HCT116 (cell line): Measurements from ENCODE around the gene TMEM258.

ENCODE experiments used
- CEBPB ChIP-seq: IDR thresholded peaks from 2 replicates; pipeline ENCODE4 v1.6.1; 2012; ENCODE audit warnings: low read depth
- EZH2 ChIP-seq: fragments of 200-600 bp; sonication (generic); IDR thresholded peaks from 2 replicates; pipeline ENCODE4 v1.6.1; 2017; ENCODE audit warnings: antibody characterized with exemption, mixed run types
- JUND ChIP-seq: IDR thresholded peaks from 2 replicates; pipeline ENCODE4 v1.6.1; 2012
- POLR2A ChIP-seq: IDR thresholded peaks from 2 replicates; pipeline ENCODE4 v1.7.0; 2011; ENCODE audit warnings: borderline replicate concordance; ENCODE audit not compliant: insufficient read depth, insufficient read length; ENCODE audit errors: extremely low read depth
- POLR2AphosphoS5 ChIP-seq: IDR thresholded peaks from 2 replicates; pipeline ENCODE4 v1.6.1; 2011; ENCODE audit warnings: mild to moderate bottlenecking, low read depth, low read length, moderate library complexity
- SIN3A ChIP-seq: IDR thresholded peaks from 2 replicates; pipeline ENCODE4 v1.6.1; 2012; ENCODE audit warnings: low read depth
- SRF ChIP-seq: IDR thresholded peaks from 2 replicates; pipeline ENCODE4 v1.6.1; 2012; ENCODE audit warnings: low read depth
- ZFX ChIP-seq: fragments of 450-650 bp; IDR thresholded peaks from 2 replicates; pipeline ENCODE4 v1.6.1; 2017
- TF ChIP-seq, protein P1 (sequence below), 3 experiments: fragments of 200-600 bp in 1 of 3; sonication (generic) in 1 of 3; IDR thresholded peaks in 2 of 3; conservative IDR thresholded peaks in 1 of 3; 2 replicates each; pipeline ENCODE4 v1.5.1; 2012 to 2017; ENCODE audit warnings: low read depth in 2 of 3, low read length in 2 of 3, antibody characterized with exemption in 1 of 3, borderline replicate concordance in 1 of 3, control low read depth in 1 of 3, mild to moderate bottlenecking in 1 of 3, mixed read lengths in 1 of 3, mixed run types in 1 of 3, moderate library complexity in 1 of 3; ENCODE audit not compliant: insufficient read depth in 1 of 3
- TF ChIP-seq, protein P2 (sequence below): IDR thresholded peaks from 2 replicates; pipeline ENCODE4 v1.6.1; 2012; ENCODE audit warnings: low read depth

DNA sequence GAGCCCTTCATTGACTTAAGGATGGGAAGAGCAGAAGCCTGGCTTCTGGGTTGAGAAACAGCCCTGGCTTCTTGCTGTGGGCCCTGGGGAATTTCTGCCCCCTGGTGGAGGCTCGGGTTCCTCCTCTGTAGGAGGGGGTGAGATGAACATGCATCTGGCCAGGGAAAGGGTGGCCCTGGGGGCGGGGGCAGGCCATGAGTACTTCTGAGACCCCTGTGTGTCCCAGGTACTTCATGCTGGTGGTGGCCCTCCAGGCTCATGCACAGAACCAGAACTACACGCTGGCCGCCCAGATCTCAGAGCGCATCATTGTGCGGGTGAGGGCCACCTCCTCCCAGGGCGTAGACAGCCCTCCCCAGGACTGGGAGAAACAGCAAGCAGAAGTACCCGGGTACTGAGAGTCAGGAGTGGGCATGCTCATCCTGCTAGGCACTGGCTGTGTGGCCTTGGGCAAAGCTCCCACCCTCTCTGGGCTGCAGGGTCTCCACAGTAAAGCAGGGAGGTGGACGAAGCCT, 15.8 kb downstream of the TMEM258 start:
- TF ChIP-seq POLR2A (no peak), ZFX (no peak), POLR2AphosphoS5 (no peak), EZH2 (no peak), JUND (no peak), CEBPB (no peak), SIN3A (no peak), SRF (no peak)
- TF ChIP-seq, protein P1, sequence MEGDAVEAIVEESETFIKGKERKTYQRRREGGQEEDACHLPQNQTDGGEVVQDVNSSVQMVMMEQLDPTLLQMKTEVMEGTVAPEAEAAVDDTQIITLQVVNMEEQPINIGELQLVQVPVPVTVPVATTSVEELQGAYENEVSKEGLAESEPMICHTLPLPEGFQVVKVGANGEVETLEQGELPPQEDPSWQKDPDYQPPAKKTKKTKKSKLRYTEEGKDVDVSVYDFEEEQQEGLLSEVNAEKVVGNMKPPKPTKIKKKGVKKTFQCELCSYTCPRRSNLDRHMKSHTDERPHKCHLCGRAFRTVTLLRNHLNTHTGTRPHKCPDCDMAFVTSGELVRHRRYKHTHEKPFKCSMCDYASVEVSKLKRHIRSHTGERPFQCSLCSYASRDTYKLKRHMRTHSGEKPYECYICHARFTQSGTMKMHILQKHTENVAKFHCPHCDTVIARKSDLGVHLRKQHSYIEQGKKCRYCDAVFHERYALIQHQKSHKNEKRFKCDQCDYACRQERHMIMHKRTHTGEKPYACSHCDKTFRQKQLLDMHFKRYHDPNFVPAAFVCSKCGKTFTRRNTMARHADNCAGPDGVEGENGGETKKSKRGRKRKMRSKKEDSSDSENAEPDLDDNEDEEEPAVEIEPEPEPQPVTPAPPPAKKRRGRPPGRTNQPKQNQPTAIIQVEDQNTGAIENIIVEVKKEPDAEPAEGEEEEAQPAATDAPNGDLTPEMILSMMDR (IDR thresholded peaks at IDR 0.05 in 2 of 3, conservative IDR thresholded peaks at IDR 0.05 in 1 of 3; ENCODE audit: borderline replicate concordance in 1 of 3, insufficient read depth in 1 of 3, low read depth in 2 of 3, low read length in 2 of 3), result peak; percentile 85 to 95 (median 92)
- TF ChIP-seq, protein P2, sequence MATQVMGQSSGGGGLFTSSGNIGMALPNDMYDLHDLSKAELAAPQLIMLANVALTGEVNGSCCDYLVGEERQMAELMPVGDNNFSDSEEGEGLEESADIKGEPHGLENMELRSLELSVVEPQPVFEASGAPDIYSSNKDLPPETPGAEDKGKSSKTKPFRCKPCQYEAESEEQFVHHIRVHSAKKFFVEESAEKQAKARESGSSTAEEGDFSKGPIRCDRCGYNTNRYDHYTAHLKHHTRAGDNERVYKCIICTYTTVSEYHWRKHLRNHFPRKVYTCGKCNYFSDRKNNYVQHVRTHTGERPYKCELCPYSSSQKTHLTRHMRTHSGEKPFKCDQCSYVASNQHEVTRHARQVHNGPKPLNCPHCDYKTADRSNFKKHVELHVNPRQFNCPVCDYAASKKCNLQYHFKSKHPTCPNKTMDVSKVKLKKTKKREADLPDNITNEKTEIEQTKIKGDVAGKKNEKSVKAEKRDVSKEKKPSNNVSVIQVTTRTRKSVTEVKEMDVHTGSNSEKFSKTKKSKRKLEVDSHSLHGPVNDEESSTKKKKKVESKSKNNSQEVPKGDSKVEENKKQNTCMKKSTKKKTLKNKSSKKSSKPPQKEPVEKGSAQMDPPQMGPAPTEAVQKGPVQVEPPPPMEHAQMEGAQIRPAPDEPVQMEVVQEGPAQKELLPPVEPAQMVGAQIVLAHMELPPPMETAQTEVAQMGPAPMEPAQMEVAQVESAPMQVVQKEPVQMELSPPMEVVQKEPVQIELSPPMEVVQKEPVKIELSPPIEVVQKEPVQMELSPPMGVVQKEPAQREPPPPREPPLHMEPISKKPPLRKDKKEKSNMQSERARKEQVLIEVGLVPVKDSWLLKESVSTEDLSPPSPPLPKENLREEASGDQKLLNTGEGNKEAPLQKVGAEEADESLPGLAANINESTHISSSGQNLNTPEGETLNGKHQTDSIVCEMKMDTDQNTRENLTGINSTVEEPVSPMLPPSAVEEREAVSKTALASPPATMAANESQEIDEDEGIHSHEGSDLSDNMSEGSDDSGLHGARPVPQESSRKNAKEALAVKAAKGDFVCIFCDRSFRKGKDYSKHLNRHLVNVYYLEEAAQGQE, result no peak
